GM19023 (cell line): ENCODE results near the gene LRTM1.

Source experiments
- ATAC-seq: cut with Tn5 transposase; IDR thresholded peaks from one replicate; pipeline ENCODE4 v1.9.1; 2021; ENCODE audit warnings: mild to moderate bottlenecking, moderate library complexity; ENCODE audit not compliant: unreplicated experiment

Gene LRTM1

DNA sequence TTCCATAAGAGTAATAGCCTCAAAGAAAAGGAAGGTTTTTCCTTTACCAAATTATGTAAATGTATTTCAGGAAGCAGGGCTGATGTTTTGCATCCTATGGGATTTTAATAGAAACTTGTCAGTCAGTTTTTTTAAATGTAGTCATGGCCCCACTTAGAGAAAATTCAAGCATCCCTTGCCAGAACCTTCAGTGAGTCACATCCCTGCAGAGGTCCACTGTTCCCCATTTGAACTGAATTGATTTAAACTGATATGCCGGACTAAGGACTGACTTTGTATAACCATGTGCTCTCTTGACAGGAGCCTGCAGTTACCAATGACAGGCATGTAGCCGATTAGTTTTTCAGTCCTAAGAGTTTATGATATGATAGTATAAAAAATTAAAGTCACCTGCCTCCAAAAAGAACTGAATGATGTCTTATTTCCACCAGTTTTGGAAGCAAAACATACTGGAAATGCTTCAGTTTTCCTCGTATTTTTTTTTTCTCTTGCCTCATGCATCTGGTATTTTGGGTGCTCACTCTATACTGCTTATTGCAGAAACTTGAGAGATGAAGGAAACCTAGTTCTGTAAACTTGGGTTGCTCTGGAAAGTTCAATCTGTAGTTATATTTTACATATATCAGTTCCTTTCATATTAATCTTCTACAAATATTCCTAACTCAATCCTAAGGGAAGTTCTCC, 30.7 kb downstream of the LRTM1 start:
- no peak for ATAC-seq

DNA sequence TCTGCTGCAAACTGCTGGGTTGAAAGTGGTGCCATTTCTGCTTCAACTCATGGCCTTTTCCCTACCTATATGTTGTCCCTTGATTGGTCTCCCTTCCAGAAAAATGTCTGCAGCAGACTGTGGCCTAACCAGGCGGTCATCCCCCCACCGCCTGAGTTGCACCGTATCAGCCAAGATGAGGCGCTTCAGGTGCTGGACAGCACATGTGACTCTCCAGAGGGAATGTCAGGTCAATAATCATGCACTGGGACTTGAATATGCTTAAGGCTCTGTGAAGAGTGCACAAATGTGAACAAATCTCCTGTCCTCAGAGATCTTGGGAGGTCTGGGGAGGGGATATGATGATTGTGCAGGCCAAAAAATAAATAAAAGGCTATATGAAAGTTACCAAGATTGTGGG, 32.2 kb downstream of the LRTM1 start:
- no peak for ATAC-seq

DNA sequence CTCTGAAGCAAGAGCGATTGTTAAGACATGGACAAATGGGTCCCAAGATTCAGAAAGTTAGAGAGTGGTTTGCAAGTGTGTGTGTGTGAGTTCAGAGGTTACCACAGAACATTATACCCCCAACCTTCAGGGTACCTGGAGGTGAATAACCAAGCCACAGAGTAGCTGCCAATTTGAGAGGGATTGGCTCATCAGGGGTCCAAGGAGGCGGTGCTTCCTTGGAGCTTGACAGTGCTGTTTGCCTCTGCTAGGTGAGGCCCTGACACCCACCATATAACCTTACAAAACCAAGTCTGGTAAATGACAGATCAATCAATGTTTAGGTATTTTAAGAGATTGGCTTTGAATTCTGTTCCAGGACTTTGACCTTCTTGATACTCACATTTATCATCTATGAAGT, 35.7 kb downstream of the LRTM1 start:
- ATAC-seq = no peak

DNA sequence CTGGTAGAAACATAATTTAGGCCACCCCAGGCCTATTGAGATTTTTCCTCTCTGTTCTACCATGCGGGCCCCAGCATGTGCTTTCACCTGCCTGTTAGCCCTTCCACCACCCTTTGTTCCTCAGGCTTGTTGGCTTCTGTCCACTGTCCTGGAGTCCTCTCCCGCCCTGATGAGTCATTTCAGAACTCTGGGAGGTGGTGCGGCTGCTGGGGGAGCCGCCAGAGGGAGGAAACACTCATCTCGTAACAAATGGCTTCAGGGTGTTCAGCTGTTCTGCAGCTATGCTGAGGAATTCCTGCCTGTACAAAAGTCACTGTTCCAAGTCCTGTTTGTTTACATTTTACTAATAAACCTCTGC, 36.3 kb downstream of the LRTM1 start:
- ATAC-seq = no peak

DNA sequence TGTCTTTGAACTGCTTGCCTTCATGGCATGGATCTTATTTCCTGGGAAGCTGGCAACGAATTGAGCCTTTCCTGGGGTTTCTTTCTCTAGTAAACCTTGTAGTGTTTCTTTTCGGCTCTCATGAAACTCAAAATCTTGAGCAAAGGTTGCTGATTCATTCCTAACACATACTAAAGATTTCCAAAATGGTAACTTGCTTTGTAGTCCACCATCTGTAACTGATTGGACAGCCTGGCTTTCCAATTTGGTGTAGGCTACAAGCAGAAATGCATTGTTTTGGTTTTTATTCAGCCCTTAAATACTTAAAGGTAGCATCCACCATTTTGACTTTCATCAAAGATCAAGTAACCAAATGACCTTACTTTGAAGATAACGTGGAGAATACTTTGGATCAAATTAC, 38.1 kb downstream of the LRTM1 start:
- ATAC-seq = no peak

DNA sequence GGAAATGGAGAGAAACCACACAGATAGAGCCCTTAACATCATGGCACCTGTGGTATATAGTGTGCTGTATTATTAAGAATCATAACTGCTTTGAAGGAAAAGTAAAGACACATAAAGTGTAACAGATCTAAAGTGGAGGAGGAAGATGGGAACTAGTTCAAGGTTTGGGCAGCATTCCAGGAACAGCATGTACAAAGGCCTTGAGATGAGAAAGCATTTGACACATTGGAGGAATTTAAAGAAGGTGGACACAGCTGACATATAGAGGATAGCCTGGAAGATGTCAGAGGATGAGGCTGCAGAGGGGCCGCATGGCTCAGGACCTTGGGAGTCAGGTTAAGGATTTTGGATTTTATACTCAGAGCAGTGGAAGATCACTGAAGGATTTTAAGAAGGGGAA, 39.0 kb downstream of the LRTM1 start:
- no peak for ATAC-seq

DNA sequence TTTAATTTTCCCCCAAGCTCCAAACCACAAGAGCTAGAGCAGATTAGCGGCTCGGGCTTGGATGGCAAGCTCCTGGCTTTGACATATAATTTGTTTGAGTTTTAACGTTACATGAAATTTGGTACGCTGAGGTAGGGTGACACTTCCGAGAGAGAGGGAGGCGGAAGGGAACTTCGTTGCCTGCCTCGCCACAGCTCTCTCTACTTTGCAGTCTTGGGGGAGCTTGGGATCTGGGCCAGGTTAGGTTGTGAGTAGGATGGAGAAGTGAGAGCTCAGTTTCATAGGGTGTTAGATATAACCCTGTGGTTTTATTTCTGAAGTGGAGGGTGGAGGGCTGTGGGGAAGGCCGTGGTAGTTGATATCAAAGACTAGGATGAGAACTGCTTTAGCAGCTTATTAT, 39.7 kb downstream of the LRTM1 start:
- ATAC-seq = no peak

DNA sequence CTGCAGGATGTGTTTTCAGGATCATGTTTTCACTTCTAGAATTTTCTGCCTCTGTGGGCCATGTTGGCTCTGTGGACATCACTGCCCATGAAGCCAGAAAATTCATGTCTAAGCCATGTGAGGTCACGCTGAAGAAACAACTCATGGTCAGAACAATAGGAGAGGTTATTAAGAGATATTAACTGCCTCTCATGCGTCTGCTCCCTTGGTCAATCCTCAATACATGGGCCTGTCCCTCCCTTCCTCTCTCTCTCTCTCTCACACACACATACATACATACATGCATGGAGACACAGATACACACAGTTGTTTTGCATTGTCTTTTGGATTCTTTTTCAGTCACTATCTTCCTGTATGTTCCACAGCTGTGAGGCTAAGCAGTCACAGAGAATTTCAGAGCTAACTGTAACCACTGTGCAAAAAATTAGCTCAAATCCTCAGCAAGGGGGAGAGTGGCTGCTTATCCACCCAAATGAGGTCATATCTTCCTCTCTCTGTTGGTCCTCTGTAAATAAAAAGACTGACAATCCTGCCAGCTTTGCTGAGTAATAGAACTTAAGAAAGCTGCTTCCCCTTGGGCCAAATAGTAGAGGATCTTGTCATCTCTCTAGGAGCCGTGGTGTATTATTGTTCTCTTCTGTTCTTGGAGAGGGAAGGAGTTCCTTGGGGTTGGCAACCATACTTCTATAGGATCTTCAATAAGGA, 45.6 kb downstream of the LRTM1 start:
- no peak for ATAC-seq

DNA sequence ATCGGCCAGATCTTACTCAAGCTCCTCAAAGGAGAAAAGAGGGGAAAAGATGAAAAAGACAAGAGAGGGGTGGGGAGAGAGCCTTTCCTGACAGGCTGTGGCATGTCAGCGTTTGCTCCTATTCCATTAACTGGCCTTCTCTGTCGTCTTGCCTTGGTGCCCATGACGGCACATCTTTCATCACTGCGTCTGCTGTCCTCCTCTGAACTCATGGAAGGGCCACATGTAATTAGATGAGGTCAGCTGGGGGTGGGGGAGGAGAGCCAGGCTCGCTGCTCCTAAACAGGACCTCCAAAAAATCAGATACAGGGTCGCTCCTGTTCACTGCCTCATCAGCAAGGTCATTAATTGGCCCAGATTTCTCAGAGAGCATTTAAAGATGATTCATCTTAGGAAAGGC, 49.7 kb downstream of the LRTM1 start:
- no peak for ATAC-seq

DNA sequence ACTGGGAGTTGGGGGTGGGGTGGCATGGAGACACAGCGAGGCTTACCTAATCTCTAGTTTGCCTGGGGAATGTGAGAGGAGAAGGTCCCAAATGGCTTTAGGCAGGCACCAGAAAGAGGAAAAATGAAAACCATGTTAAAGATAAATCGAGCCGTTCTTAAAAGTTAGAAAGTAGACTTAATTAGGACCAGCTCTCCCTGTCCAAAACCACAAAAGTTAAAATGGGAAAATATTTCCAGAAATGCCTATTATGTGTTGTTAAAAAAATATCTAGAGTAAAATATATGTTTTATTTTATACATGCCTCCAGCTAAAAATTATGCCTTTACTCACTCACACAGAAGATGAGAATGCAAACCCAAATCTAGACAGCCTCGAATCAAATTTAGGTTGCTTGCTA, 50.1 kb downstream of the LRTM1 start:
- no peak for ATAC-seq

DNA sequence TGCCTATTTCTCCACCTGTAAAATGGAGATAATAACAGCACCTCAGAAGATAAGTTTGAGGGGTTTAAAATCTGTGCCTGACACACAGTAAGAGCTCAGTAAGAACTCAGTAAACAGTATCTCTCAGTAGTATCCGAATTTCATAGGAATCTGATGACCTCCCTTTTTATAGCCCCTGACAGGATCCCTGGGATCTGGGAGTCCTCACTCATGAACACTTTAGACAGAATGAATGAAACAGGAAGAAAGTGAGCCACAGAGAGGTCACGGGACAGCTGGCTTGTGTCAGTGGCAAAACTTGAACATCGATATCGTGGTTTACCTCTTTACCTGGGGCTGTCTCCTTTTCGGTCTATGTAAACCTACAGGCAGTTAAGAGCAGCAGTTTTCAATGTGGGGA, 51.2 kb downstream of the LRTM1 start:
- ATAC-seq = no peak

DNA sequence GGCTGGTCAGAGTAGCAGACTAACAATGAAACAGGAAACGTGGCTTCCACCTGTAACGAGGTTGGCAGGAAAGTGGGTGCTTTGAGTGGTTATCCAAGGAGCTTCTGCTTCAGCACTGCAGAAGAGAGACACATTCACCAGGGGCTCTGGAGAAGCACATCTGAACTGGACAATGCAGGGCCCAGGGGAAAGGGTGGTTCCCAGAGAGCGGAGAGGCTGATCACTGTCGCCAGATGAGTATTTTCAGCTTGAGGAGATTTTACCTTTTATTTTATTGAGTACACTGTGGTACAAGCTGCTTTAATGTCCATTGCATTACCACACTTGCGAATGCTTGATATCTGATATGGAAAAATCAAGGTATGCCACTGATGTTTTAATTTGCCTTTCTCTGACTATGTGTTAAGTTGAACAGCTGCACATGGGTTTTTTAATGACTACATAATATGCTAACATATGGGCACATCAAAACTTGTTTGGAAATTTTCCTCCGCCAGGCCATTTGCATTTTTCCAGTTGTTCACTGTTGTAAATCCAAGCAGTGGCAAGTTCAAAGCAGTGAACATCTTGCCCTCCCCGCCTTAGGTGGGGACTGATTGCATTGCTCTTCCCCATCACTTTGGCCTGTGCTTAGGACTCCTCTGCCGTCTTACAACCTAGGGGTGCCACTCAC, 52.1 kb downstream of the LRTM1 start:
- ATAC-seq = no peak

DNA sequence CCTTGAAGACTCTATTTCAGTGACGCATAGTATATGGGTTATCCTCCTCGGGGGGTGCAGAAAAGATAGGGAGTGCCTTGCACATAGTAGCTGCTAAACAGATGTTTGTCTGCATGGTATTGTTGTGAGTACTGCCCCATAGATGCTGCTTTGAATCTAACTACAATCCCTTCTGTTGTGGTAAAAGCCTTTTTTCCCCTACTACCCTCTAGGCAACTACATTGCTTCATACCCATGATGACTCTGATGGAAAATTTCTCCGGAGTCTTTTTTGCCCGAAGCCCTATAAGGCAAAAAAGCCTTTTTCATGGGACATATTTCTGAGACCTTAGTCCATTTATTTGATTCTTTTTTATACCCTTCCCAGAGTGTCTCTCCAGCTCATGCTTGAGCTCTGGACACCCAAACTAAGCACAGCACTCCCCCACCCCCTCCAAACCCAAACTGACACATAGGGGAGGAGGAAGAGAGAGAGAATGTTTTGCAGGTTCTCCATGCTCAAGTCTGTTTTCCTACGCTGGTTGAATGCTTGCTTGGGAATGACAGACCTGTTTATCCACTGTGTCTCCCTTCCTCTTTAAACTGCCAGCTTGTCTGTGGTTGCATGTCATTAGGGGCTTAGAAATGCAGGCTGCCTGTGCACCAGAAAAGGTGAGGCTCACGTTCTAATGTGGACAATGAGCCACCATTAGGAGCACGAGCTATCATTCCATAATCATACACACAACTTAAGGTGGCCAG, 52.9 kb downstream of the LRTM1 start:
- no peak for ATAC-seq

DNA sequence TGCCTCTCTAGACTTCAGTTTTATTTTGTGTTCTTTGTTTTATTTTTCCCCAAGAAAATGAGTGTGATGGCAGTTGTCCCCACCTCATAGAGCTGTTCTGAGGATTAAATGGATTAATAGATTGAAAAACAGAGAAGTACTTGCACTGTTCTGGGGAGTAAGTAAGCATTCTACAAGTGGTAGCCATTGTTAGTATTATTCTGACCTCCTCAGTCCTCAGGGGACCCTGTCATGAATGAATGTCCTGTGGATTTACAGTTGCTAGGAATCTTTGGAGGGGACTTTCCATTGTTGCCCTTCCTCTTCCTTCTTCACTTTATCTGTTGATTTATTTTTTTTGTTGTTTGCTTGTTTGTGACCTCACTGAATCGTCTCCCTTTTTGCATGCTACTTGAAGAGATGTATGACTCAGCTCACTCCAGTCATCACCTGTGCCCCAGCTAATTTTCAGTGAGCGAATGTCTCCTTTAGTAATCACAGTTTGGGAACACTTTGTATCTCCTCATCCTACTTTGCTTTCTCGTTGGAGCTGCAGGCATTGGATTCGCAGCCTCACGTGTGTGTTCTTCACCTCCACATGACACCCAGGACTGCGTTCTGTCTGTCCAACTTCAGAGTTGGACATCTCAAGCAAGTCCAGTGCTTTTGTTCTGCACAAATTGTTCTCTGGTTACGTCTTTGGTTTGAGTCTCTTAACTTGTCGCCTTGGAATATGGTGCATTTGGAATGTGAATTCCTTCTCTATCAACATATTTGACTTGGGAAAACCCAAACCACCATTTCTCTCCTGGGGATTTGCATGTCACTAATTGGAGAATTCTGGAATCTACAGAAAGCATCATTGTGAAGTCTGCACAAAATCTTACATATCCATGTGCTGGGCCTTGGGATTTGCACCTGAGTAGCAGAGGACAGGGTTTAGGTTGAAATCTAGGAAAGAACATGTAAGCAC, 54.5 kb downstream of the LRTM1 start:
- ATAC-seq = no peak

DNA sequence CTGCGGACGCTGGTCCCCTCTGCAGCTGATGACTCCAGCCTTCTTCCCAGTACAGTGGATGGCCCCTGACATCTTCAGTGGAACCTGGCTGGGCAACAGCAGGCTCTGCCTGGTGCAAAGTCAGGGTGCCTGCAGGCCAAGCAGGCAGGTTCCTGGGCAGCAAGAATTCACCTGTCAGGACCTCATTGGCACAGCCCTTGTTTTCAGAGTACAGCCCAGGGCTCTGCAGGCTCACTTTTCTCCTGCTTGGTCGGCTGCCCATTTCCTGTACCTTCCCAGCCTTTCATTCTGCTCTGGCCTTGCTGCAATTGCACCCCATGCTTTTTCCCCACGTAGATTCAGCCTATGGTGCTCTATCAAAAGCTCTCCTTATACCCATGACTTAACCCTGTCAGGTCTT, 56.0 kb downstream of the LRTM1 start:
- no peak for ATAC-seq

DNA sequence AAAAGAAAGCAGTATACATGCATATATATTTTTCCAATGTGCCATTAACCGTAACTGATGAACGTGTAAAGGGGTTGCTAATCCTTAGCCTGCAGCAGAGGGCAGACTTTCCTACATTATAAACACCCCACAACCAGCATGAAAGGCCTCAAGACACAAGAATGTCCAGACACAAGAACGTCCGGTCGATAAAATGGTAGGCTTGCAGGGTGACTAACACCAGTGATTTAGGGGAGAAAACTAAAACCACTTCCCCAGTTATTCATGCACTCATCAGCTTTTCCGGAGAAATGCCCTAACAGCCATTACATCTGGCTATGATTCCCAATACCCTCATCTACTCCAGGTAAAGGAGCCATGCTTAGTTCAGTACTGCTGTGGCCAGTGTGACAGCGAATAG, 57.4 kb downstream of the LRTM1 start:
- no peak for ATAC-seq
